ENCODE data around the gene TBC1D1.
"Not testable (repeated sequence)": the region's sequence is repeated elsewhere in the genome, so short reads cannot be mapped to it uniquely, and the experiment has no call there.

Gene TBC1D1

GRCh38 chr4:37914539-37914938 lies 23.7 kb downstream of the TBC1D1 start:
- no peak for DNase-seq (ENCODE audit: low read depth)
- no peak overlapping the region for H3K4me3 ChIP-seq (ENCODE audit: low read depth, low read length)
- TF ChIP-seq CTCF (IDR thresholded peaks at IDR 0.05; ENCODE audit: low read depth, low read length, missing control alignments) = no peak
- in situ Hi-C loops (cut with HindIII; ENCODE audit: low sequenced_read_pairs) = no loop called here

GRCh38 chr4:37917388-37917787 lies 26.5 kb downstream of the TBC1D1 start:
- DNase-seq (ENCODE audit: low read depth) = no peak
- no peak overlapping the region for H3K4me3 ChIP-seq (ENCODE audit: low read depth, low read length)
- no peak for TF ChIP-seq CTCF (IDR thresholded peaks at IDR 0.05; ENCODE audit: low read depth, low read length, missing control alignments)
- in situ Hi-C loops (cut with HindIII; ENCODE audit: low sequenced_read_pairs) = no loop called here

- in situ Hi-C loops (cut with HindIII; ENCODE audit: low sequenced_read_pairs) = no loop called here
- DNase-seq (ENCODE audit: low read depth) = no peak
- no peak overlapping the region for H3K4me3 ChIP-seq (ENCODE audit: low read depth, low read length)
- TF ChIP-seq CTCF (IDR thresholded peaks at IDR 0.05; ENCODE audit: low read depth, low read length, missing control alignments) = no peak
These were observed 27.8 kb downstream of the TBC1D1 start for GRCh38 chr4:37918653-37919052.

- TF ChIP-seq CTCF (IDR thresholded peaks at IDR 0.05; ENCODE audit: low read depth, low read length, missing control alignments) = no peak
- DNase-seq (ENCODE audit: low read depth) = no peak
- in situ Hi-C loops (cut with HindIII; ENCODE audit: low sequenced_read_pairs) = no loop called here
These were observed 31.4 kb downstream of the TBC1D1 start for GRCh38 chr4:37922328-37922727.

GRCh38 chr4:37923089-37923488 lies 32.2 kb downstream of the TBC1D1 start:
- H3K4me3 ChIP-seq (ENCODE audit: low read depth, low read length); DNase-seq (ENCODE audit: low read depth); in situ Hi-C loops (cut with HindIII; ENCODE audit: low sequenced_read_pairs): not testable (repeated sequence)

More at GRCh38 chr4:37922328-37922727, 31.4 kb downstream of the TBC1D1 start:
- no peak overlapping the region for H3K4me3 ChIP-seq (ENCODE audit: low read depth, low read length)

- no peak overlapping the region for H3K4me3 ChIP-seq (ENCODE audit: low read depth, low read length)
- in situ Hi-C loops (cut with HindIII; ENCODE audit: low sequenced_read_pairs) = no loop called here
- no peak for DNase-seq (ENCODE audit: low read depth)
- TF ChIP-seq CTCF (IDR thresholded peaks at IDR 0.05; ENCODE audit: low read depth, low read length, missing control alignments) = no peak
These were observed 34.1 kb downstream of the TBC1D1 start for GRCh38 chr4:37924946-37925345.

- no peak for TF ChIP-seq CTCF (IDR thresholded peaks at IDR 0.05; ENCODE audit: low read depth, low read length, missing control alignments)
- no peak overlapping the region for H3K4me3 ChIP-seq (ENCODE audit: low read depth, low read length)
- DNase-seq (ENCODE audit: low read depth) = no peak
- in situ Hi-C loops (cut with HindIII; ENCODE audit: low sequenced_read_pairs) = no loop called here
These were observed 36.5 kb downstream of the TBC1D1 start for GRCh38 chr4:37927434-37927833.

Measured in astrocyte of the cerebellum (primary cell).